Astrocyte (in vitro differentiated cells and primary cell): Measurements from ENCODE around the gene RTN4IP1. TPM values are rescaled to one million over a fixed set of nuclear protein-coding genes. Genes with fewer than 3 reads are reported as not detected.

Source experiments
- DNase-seq: peaks from one replicate; pipeline ENCODE4 v3.0.0-alpha.2; 2010; ENCODE audit warnings: low read depth
- FAIRE-seq: peaks from 2 replicates; lab custom pipeline; 2011; peaks lifted over from hg19 to GRCh38; lab: Jason Lieb, UNC
- H2AFZ ChIP-seq: 2 replicates; pipeline ENCODE4 v1.6.0; 2012; ENCODE audit warnings: low read depth, low read length, inconsistent platforms
- H3K27ac ChIP-seq: 2 replicates; pipeline ENCODE4 v1.5.1; 2011; ENCODE audit warnings: low read depth, low read length, inconsistent platforms
- H3K27me3 ChIP-seq: 2 replicates; pipeline ENCODE4 v1.6.0; 2011; ENCODE audit warnings: low read length, inconsistent platforms; ENCODE audit not compliant: insufficient read depth
- H3K36me3 ChIP-seq: 2 replicates; pipeline ENCODE4 v1.5.1; 2011; ENCODE audit warnings: low read length, inconsistent platforms; ENCODE audit not compliant: insufficient read depth
- H3K4me1 ChIP-seq: 2 replicates; pipeline ENCODE4 v1.5.1; 2011; ENCODE audit warnings: low read length, inconsistent platforms; ENCODE audit not compliant: insufficient read depth
- H3K4me2 ChIP-seq: 2 replicates; pipeline ENCODE4 v1.6.0; 2012; ENCODE audit warnings: low read length, inconsistent platforms
- H3K4me3 ChIP-seq: 2 replicates; pipeline ENCODE4 v1.5.1; 2011; ENCODE audit warnings: low read depth, mild to moderate bottlenecking, low read length, inconsistent platforms; ENCODE audit not compliant: insufficient read depth
- H3K79me2 ChIP-seq: 2 replicates; pipeline ENCODE4 v1.6.0; 2012; ENCODE audit warnings: mild to moderate bottlenecking, low read length, inconsistent platforms; ENCODE audit not compliant: insufficient read depth
- H3K9ac ChIP-seq: 2 replicates; pipeline ENCODE4 v1.6.0; 2012; ENCODE audit warnings: mild to moderate bottlenecking, low read length, inconsistent platforms
- H3K9me3 ChIP-seq: 2 replicates; pipeline ENCODE4 v1.5.1; 2012; ENCODE audit warnings: low read depth, mild to moderate bottlenecking, low read length, inconsistent platforms; ENCODE audit not compliant: insufficient read depth
- H4K20me1 ChIP-seq: 2 replicates; pipeline ENCODE4 v1.6.0; 2012; ENCODE audit warnings: low read length, inconsistent platforms; ENCODE audit not compliant: insufficient read depth
- H3K27ac Mint-ChIP-seq: one replicate; pipeline ENCODE4 v1.8.0; 2021; ENCODE audit warnings: mild to moderate bottlenecking, mixed read lengths; ENCODE audit not compliant: unreplicated experiment
- H3K27me3 Mint-ChIP-seq: one replicate; pipeline ENCODE4 v1.8.0; 2021; ENCODE audit warnings: low read depth, mixed read lengths; ENCODE audit not compliant: unreplicated experiment
- H3K36me3 Mint-ChIP-seq: one replicate; pipeline ENCODE4 v1.8.0; 2021; ENCODE audit warnings: low read depth, mixed read lengths; ENCODE audit not compliant: unreplicated experiment
- H3K4me1 Mint-ChIP-seq: one replicate; pipeline ENCODE4 v1.8.0; 2021; ENCODE audit warnings: low read depth, mixed read lengths; ENCODE audit not compliant: unreplicated experiment
- H3K4me3 Mint-ChIP-seq: one replicate; pipeline ENCODE4 v1.8.0; 2021; ENCODE audit warnings: mild to moderate bottlenecking, moderate library complexity, mixed read lengths; ENCODE audit not compliant: unreplicated experiment
- H3K9me3 Mint-ChIP-seq: one replicate; pipeline ENCODE4 v1.8.0; 2021; ENCODE audit warnings: mild to moderate bottlenecking, mixed read lengths; ENCODE audit not compliant: unreplicated experiment
- CTCF ChIP-seq: IDR thresholded peaks from 2 replicates; pipeline ENCODE4 v1.5.1; 2011; ENCODE audit warnings: low read depth, mild to moderate bottlenecking, inconsistent platforms, low read length, moderate library complexity; ENCODE audit not compliant: insufficient read depth
- EZH2 ChIP-seq: IDR thresholded peaks from 2 replicates; pipeline ENCODE4 v1.6.1; 2012; ENCODE audit warnings: mild to moderate bottlenecking, low read length, inconsistent platforms; ENCODE audit not compliant: insufficient read depth
- total RNA-seq: library from RNA; stranded (reverse); gene quantifications from 2 replicates; pipeline ENCODE4 v1.2.1, GENCODE V29; 2021

Gene RTN4IP1
- total RNA-seq, 1 donor from 2014 or later: 5.3 TPM

- no peaks in the 10 kb centered on the region for H3K9me3 ChIP-seq
- DNase-seq: no peak
- H3K4me1 ChIP-seq: no peaks in the 10 kb centered on the region
- no peaks in the 10 kb centered on the region for H3K4me1 Mint-ChIP-seq
- H3K4me3 ChIP-seq: no peak overlapping the region
- no peak overlapping the region for H2AFZ ChIP-seq
- H3K4me2 ChIP-seq: no peak overlapping the region
- no peak overlapping the region for H3K4me3 Mint-ChIP-seq
- no peak overlapping the region for H3K27ac ChIP-seq
- no peak overlapping the region for H3K9ac ChIP-seq
- no peaks in the 10 kb centered on the region for H3K79me2 ChIP-seq
- TF ChIP-seq CTCF: no peak
- TF ChIP-seq EZH2: no peak
- no peaks in the 10 kb centered on the region for H3K9me3 Mint-ChIP-seq
- H3K27me3 Mint-ChIP-seq: no peaks in the 10 kb centered on the region
- peaks cover 2% of the 10 kb centered on the region for H3K36me3 Mint-ChIP-seq
- H3K27me3 ChIP-seq: no peaks in the 10 kb centered on the region
- FAIRE-seq: no peak
- no peaks in the 10 kb centered on the region for H3K36me3 ChIP-seq
- H3K27ac Mint-ChIP-seq: no peak overlapping the region
- no peaks in the 10 kb centered on the region for H4K20me1 ChIP-seq
Observed at GRCh38 chr6:106614166-106614565, 15.1 kb downstream of the RTN4IP1 start.

GRCh38 chr6:106613590-106613989 is 15.7 kb downstream of the RTN4IP1 start:
- no peak for TF ChIP-seq CTCF
- no peak for TF ChIP-seq EZH2
- Mint-ChIP-seq H3K27ac (no peak overlapping the region), H3K4me1 (no peaks in the 10 kb centered on the region), H3K27me3 (no peaks in the 10 kb centered on the region), H3K36me3 (peaks cover 2% of the 10 kb centered on the region), H3K4me3 (no peak overlapping the region), H3K9me3 (no peaks in the 10 kb centered on the region)
- H3K27ac ChIP-seq: no peak overlapping the region
- H3K4me1 ChIP-seq: no peaks in the 10 kb centered on the region
- no peaks in the 10 kb centered on the region for H4K20me1 ChIP-seq
- H3K4me3 ChIP-seq: no peak overlapping the region
- no peak for FAIRE-seq
- H2AFZ ChIP-seq: no peak overlapping the region
- H3K4me2 ChIP-seq: no peak overlapping the region
- no peaks in the 10 kb centered on the region for H3K79me2 ChIP-seq
- no peak for DNase-seq
- H3K36me3 ChIP-seq: no peaks in the 10 kb centered on the region
- H3K9ac ChIP-seq: no peak overlapping the region
- H3K9me3 ChIP-seq: no peaks in the 10 kb centered on the region
- no peaks in the 10 kb centered on the region for H3K27me3 ChIP-seq

- Histone ChIP-seq H2AFZ (no peak overlapping the region), H3K9ac (no peak overlapping the region), H3K27ac (no peak overlapping the region), H4K20me1 (no peaks in the 10 kb centered on the region), H3K36me3 (no peaks in the 10 kb centered on the region), H3K27me3 (no peaks in the 10 kb centered on the region), H3K9me3 (no peaks in the 10 kb centered on the region), H3K4me2 (no peak overlapping the region), H3K79me2 (no peaks in the 10 kb centered on the region), H3K4me1 (no peaks in the 10 kb centered on the region), H3K4me3 (no peak overlapping the region)
- H3K27me3 Mint-ChIP-seq: no peaks in the 10 kb centered on the region
- H3K9me3 Mint-ChIP-seq: no peaks in the 10 kb centered on the region
- FAIRE-seq: no peak
- H3K27ac Mint-ChIP-seq: no peak overlapping the region
- H3K4me1 Mint-ChIP-seq: no peaks in the 10 kb centered on the region
- no peak for TF ChIP-seq CTCF
- no peak for TF ChIP-seq EZH2
- H3K4me3 Mint-ChIP-seq: no peak overlapping the region
- peaks cover 2% of the 10 kb centered on the region for H3K36me3 Mint-ChIP-seq
- DNase-seq: no peak
Observed at GRCh38 chr6:106612671-106613416, 16.5 kb downstream of the RTN4IP1 start.
